A673 (cell line): ENCODE results near the gene PLEKHB2. TPM values are rescaled to one million over a fixed set of nuclear protein-coding genes. Genes with fewer than 3 reads are reported as not detected.
"Not testable (repeated sequence)": the region's sequence is repeated elsewhere in the genome, so short reads cannot be mapped to it uniquely, and the experiment has no call there.

Source experiments
- BruUV-seq: library from RNA; stranded (reverse); fragments of 400-500 nt; replicated peaks from 2 replicates; lab custom pipeline; 2021; lab: Mats Ljungman, UMichigan
- CTCF ChIA-PET: fragments of 300-600 bp; sonication (Branson Sonifier 250); formaldehyde crosslinking; loops from one replicate; lab custom pipeline; 2022; ENCODE audit warnings: antibody characterized with exemption; lab: Charles Lee
- POLR2A ChIA-PET: fragments of 300-600 bp; sonication (Branson Sonifier 250); formaldehyde crosslinking; loops from one replicate; lab custom pipeline; 2022; ENCODE audit warnings: antibody characterized with exemption; ENCODE audit not compliant: low non-redundant PET; lab: Charles Lee
- DNase-seq: peaks from one replicate; pipeline ENCODE4 v3.0.0-alpha.2; 2015; ENCODE audit warnings: low spot score
- H3K27ac ChIP-seq: fragments of 200-600 bp; sonication (generic); 2 replicates; pipeline ENCODE4 v1.5.1; 2016; ENCODE audit warnings: mixed run types, low read depth, mild to moderate bottlenecking, mixed read lengths, antibody characterized with exemption, low read length; ENCODE audit not compliant: poor library complexity, severe bottlenecking
- H3K27me3 ChIP-seq: fragments of 200-600 bp; sonication (generic); replicated peaks from 2 replicates; pipeline ENCODE4 v1.6.1; 2017; ENCODE audit warnings: mixed run types, low read depth, mild to moderate bottlenecking, mixed read lengths, antibody characterized with exemption, low read length; ENCODE audit not compliant: insufficient read depth, poor library complexity
- H3K36me3 ChIP-seq: fragments of 200-600 bp; sonication (generic); 2 replicates; pipeline ENCODE4 v1.6.1; 2016; ENCODE audit warnings: mixed run types, mild to moderate bottlenecking, mixed read lengths, antibody characterized with exemption, low read length; ENCODE audit not compliant: insufficient read depth, poor library complexity, severe bottlenecking
- H3K4me1 ChIP-seq: fragments of 200-600 bp; sonication (generic); 2 replicates; pipeline ENCODE4 v1.6.1; 2017; ENCODE audit warnings: mixed run types, mild to moderate bottlenecking, mixed read lengths, antibody characterized with exemption, low read length; ENCODE audit not compliant: insufficient read depth, poor library complexity, severe bottlenecking
- H3K4me3 ChIP-seq: fragments of 200-600 bp; sonication (generic); 2 replicates; pipeline ENCODE4 v1.5.1; 2016; ENCODE audit warnings: low read depth, mixed run types, mild to moderate bottlenecking, mixed read lengths, low read length; ENCODE audit not compliant: poor library complexity, severe bottlenecking
- H3K9me3 ChIP-seq: fragments of 200-600 bp; sonication (generic); 2 replicates; pipeline ENCODE4 v1.6.1; 2016; ENCODE audit warnings: mixed run types, low read depth, mild to moderate bottlenecking, mixed read lengths, antibody characterized with exemption, low read length; ENCODE audit not compliant: poor library complexity, severe bottlenecking
- EZH2 ChIP-seq: fragments of 200-600 bp; sonication (generic); IDR thresholded peaks from 2 replicates; pipeline ENCODE4 v1.6.1; 2017; ENCODE audit warnings: borderline replicate concordance, low read depth, mild to moderate bottlenecking, mixed read lengths, antibody characterized with exemption, low read length; ENCODE audit not compliant: poor library complexity, severe bottlenecking
- intact Hi-C: fragments of 100-400 bp; cut with micrococcal nuclease; formaldehyde crosslinking; loops from one replicate; pipeline ENCODE4 v1.10.0; 2022; ENCODE audit not compliant: unreplicated experiment
- total RNA-seq: library from RNA; stranded (reverse); gene quantifications from 2 replicates; pipeline ENCODE4 v1.2.3, GENCODE V29; 2021
- TF ChIP-seq, protein P1 (sequence below): fragments of 300-800, 200-600 bp; sonication (generic); conservative IDR thresholded peaks from 2 replicates; pipeline ENCODE4 v1.5.1; 2017; ENCODE audit warnings: low read depth, mild to moderate bottlenecking, antibody characterized with exemption, low read length, moderate library complexity, mixed read lengths

The PLEKHB2 gene
- total RNA-seq, 1 experiment from 2014 or later: 63.8 TPM

DNA sequence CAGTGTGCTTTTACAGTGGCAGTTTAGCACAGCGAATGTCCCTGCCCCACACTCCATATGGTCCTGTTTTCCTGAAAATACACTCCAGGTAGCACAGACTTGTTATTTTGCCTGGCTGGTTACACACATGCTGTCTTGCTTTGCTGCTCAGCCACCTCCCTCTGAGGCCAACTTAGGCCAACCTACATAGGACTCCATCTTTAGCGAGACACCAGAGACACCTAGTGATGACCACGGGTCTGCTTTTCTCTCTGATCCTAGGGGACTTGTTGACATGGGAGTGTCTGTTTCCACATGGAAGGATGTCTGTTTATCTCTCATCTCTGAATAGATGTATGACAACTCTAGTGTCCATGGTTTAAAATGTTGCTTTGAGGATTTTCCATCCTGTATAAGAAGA lies 43.3 kb downstream of the PLEKHB2 start:
- no peak overlapping the region for H3K27ac ChIP-seq
- intact Hi-C loops: no loop called here
- TF ChIP-seq EZH2: no peak
- TF ChIP-seq, protein P1, sequence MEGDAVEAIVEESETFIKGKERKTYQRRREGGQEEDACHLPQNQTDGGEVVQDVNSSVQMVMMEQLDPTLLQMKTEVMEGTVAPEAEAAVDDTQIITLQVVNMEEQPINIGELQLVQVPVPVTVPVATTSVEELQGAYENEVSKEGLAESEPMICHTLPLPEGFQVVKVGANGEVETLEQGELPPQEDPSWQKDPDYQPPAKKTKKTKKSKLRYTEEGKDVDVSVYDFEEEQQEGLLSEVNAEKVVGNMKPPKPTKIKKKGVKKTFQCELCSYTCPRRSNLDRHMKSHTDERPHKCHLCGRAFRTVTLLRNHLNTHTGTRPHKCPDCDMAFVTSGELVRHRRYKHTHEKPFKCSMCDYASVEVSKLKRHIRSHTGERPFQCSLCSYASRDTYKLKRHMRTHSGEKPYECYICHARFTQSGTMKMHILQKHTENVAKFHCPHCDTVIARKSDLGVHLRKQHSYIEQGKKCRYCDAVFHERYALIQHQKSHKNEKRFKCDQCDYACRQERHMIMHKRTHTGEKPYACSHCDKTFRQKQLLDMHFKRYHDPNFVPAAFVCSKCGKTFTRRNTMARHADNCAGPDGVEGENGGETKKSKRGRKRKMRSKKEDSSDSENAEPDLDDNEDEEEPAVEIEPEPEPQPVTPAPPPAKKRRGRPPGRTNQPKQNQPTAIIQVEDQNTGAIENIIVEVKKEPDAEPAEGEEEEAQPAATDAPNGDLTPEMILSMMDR: no peak
- H3K4me3 ChIP-seq: no peak overlapping the region
- CTCF ChIA-PET: no interaction called here
- H3K36me3 ChIP-seq: peaks cover 7% of the 10 kb centered on the region
- POLR2A ChIA-PET: no interaction called here
- no peaks in the 10 kb centered on the region for H3K9me3 ChIP-seq
- DNase-seq: no peak
- no peaks in the 10 kb centered on the region for H3K4me1 ChIP-seq
- no peaks in the 10 kb centered on the region for H3K27me3 ChIP-seq
- no TSS peak for BruUV-seq

DNA sequence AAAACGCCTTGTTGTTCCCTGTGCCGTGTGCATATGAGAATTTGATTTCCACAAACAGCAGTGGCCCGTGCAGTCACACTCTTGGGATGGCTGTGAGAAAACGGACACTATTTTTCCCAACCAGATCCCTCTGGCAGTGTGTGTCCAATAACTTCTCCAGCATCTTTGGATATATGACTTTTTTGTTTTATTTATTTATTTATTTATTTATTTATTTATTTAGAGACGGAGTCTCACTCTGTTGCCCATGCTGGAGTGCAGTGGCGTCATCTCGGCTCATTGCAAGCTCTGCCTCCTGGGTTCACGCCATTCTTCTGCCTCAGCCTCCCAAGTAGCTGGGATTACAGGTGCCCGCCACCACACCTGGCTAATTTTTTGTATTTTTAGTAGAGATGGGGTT lies 45.0 kb downstream of the PLEKHB2 start:
- H3K27ac ChIP-seq, H3K4me1 ChIP-seq, H3K9me3 ChIP-seq, H3K27me3 ChIP-seq, POLR2A ChIA-PET, DNase-seq, H3K36me3 ChIP-seq, CTCF ChIA-PET, BruUV-seq, H3K4me3 ChIP-seq: not testable (repeated sequence)
- intact Hi-C loops: loop anchor here (10.0 kb wide), 2 partner anchors 655 to 995 kb away; no protein-coding TSS in a partner anchor

DNA sequence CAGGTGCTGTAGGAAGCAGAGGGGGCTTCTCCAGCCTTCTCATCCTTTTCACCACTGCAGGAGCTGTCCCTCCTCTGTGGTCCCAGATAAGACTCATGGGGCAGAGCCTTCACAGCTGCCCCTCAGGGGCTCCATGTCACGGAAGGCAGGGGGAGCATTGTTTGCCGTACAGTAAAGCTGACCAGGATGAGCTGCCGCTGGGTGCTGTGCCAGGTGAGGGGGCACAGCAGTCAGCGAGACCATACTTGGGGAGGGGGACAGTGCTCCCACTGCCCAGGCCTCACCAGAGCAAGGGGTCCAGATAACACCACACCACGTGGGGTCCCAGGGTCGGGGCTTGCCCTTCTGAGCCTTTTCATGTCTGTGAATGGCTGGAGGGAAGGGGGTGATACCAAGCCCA lies 46.3 kb downstream of the PLEKHB2 start:
- ChIA-PET CTCF (no interaction called here), POLR2A (no interaction called here)
- Histone ChIP-seq H3K27ac (no peak overlapping the region), H3K36me3 (peaks cover 7% of the 10 kb centered on the region), H3K4me3 (no peak overlapping the region), H3K27me3 (no peaks in the 10 kb centered on the region), H3K9me3 (no peaks in the 10 kb centered on the region), H3K4me1 (no peaks in the 10 kb centered on the region)
- TF ChIP-seq, protein P1: no peak
- no peak for TF ChIP-seq EZH2
- no peak for DNase-seq
- BruUV-seq: no TSS peak
- intact Hi-C loops: loop anchor here (10.0 kb wide), 2 partner anchors 653 to 993 kb away; no protein-coding TSS in a partner anchor

DNA sequence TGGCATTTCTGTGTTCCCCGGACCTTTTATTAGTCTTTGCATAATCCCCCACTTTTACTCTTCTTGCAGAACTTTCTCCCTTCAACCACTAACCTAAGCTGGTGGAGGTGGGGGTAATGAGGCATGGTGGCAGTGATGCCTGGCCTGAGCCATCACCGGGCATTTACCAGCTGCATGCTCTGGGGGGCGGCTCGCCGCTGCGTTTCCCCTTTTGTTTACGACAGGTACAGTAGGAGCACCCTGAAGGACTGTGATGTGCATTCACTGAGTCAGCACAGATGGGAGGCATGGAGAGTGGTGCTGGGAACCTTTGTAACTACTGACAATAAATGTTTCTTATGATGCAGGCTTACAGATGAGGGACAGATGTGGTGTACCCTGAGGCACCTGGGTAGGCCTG lies 46.9 kb downstream of the PLEKHB2 start:
- DNase-seq: no peak
- Histone ChIP-seq H3K4me1 (no peaks in the 10 kb centered on the region), H3K4me3 (no peak overlapping the region), H3K27me3 (no peaks in the 10 kb centered on the region), H3K27ac (no peak overlapping the region), H3K9me3 (no peaks in the 10 kb centered on the region), H3K36me3 (peaks cover 7% of the 10 kb centered on the region)
- BruUV-seq: no TSS peak
- CTCF ChIA-PET: interaction anchor here (0.6 kb wide), 1 partner anchor 9 kb away, joined by 6 read pairs; no protein-coding TSS in a partner anchor
- intact Hi-C loops: loop anchor here (10.0 kb wide), 2 partner anchors 653 to 993 kb away; no protein-coding TSS in a partner anchor
- POLR2A ChIA-PET: no interaction called here
- TF ChIP-seq, protein P1: no peak
- no peak for TF ChIP-seq EZH2
